ENCODE data around the gene OR13J1. TPM values are rescaled to one million over a fixed set of nuclear protein-coding genes. Genes with fewer than 3 reads are reported as not detected.

Gene OR13J1
- total RNA-seq, 1 experiment from 2014 or later: not detected

DNA sequence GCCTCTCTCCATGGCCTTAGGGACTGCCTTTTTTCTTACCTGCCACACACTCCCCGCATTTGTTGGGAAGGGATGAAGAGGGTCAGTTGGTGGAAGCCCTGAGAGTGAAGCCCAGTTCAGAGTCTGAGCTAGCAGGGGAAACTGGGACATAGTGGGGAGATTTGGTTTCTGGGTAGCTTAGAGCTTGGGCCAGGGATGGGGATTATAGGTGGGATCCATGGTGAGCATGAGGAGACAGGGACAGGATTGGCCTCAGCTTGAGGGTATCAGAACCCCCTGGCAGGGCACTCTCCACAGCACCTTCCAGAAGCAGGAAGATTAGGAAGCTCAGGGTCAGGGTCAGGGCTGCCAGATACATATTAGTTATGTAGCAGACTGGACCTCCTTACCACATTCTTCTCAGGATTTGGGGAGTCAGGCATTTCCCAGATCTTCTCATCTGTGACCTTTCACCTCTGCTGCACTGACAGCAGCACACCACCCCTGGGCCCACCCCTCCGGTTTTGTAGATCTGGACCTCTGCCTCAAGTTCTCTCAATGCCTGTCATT lies 17.9 kb downstream of the OR13J1 start:
- DNase-seq (ENCODE audit: low read depth, low spot score): no peak
- ChIA-PET CTCF (no interaction called here), POLR2A (no interaction called here)
- Histone ChIP-seq H3K4me3 (ENCODE audit: low read depth in 2 of 2, low read length in 2 of 2) (no peak overlapping the region), H3K27ac (ENCODE audit: low read length) (no peak overlapping the region), H3K27me3 (ENCODE audit: control insufficient read depth, insufficient read depth, low read length) (peaks cover 9% of the 10 kb centered on the region; the same call in 1 of the 2 replicates), H3K36me3 (ENCODE audit: control insufficient read depth, insufficient read depth, low read length) (no peaks in the 10 kb centered on the region), H3K9me3 (ENCODE audit: control insufficient read depth, insufficient read depth, low read depth, low read length) (no peaks in the 10 kb centered on the region), H3K4me1 (ENCODE audit: control insufficient read depth, insufficient read depth, low read length) (no peaks in the 10 kb centered on the region)
- in situ Hi-C loops (cut with HindIII; ENCODE audit: low pct_unique_long_range_greater_than_20kb, low sequenced_read_pairs) (no loop called here), intact Hi-C loops (cut with micrococcal nuclease; ENCODE audit: unreplicated experiment) (no loop called here)
- no peak for ATAC-seq
- no TSS peak for BruUV-seq (replicated peaks)
- TF ChIP-seq, protein P1, sequence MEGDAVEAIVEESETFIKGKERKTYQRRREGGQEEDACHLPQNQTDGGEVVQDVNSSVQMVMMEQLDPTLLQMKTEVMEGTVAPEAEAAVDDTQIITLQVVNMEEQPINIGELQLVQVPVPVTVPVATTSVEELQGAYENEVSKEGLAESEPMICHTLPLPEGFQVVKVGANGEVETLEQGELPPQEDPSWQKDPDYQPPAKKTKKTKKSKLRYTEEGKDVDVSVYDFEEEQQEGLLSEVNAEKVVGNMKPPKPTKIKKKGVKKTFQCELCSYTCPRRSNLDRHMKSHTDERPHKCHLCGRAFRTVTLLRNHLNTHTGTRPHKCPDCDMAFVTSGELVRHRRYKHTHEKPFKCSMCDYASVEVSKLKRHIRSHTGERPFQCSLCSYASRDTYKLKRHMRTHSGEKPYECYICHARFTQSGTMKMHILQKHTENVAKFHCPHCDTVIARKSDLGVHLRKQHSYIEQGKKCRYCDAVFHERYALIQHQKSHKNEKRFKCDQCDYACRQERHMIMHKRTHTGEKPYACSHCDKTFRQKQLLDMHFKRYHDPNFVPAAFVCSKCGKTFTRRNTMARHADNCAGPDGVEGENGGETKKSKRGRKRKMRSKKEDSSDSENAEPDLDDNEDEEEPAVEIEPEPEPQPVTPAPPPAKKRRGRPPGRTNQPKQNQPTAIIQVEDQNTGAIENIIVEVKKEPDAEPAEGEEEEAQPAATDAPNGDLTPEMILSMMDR (IDR thresholded peaks at IDR 0.05): no peak
- TF ChIP-seq POLR2AphosphoS5 (IDR thresholded peaks at IDR 0.05; ENCODE audit: low read depth, low read length) (no peak), SIN3A (IDR thresholded peaks at IDR 0.05; ENCODE audit: borderline replicate concordance, insufficient read depth, low read depth, low read length) (no peak), TCF7L2 (IDR thresholded peaks at IDR 0.05; ENCODE audit: low read depth, low read length) (no peak)
- TF ChIP-seq, protein P2, sequence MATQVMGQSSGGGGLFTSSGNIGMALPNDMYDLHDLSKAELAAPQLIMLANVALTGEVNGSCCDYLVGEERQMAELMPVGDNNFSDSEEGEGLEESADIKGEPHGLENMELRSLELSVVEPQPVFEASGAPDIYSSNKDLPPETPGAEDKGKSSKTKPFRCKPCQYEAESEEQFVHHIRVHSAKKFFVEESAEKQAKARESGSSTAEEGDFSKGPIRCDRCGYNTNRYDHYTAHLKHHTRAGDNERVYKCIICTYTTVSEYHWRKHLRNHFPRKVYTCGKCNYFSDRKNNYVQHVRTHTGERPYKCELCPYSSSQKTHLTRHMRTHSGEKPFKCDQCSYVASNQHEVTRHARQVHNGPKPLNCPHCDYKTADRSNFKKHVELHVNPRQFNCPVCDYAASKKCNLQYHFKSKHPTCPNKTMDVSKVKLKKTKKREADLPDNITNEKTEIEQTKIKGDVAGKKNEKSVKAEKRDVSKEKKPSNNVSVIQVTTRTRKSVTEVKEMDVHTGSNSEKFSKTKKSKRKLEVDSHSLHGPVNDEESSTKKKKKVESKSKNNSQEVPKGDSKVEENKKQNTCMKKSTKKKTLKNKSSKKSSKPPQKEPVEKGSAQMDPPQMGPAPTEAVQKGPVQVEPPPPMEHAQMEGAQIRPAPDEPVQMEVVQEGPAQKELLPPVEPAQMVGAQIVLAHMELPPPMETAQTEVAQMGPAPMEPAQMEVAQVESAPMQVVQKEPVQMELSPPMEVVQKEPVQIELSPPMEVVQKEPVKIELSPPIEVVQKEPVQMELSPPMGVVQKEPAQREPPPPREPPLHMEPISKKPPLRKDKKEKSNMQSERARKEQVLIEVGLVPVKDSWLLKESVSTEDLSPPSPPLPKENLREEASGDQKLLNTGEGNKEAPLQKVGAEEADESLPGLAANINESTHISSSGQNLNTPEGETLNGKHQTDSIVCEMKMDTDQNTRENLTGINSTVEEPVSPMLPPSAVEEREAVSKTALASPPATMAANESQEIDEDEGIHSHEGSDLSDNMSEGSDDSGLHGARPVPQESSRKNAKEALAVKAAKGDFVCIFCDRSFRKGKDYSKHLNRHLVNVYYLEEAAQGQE (IDR thresholded peaks at IDR 0.05; ENCODE audit: insufficient read depth in 1 of 2, low read depth in 2 of 2, low read length in 1 of 2): no peak

DNA sequence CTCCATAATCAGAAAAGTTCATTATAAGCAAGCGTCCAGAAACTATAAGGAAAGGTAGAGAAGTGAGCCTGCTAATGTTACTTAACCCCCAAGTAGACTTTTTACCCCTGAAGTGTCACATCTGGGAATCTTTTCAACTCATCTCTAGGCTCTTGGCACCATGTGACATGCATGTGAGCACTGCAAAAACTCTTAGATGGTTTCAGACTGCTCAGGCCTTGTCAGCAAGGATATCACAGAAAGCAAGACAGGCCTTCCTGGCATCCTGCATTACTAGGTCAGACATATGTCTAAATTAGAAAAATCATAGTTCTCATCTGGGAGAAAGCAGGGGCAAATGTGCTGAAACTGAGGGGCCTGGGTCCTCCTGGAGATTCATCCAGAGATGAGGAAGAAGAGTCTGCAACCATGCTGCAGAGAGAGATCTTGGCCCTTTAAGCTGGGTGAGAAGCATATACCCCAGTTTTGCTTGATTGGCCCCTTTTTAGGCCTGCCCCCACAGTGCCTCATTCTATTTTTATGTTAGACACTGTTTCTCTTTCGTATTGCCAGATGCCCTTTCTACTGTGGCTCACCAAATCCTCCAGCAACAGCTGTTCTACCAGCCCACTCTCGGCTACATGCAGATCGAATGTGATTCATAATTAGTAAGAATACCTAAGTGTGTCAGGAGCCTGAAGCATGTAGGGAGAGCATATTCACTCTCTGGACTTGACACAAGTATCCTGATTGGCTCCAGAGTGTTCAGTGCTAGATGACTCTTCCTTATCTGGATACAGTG lies 22.2 kb downstream of the OR13J1 start:
- BruUV-seq (replicated peaks): no TSS peak
- H3K4me3 ChIP-seq (ENCODE audit: low read depth in 2 of 2, low read length in 2 of 2): no peak overlapping the region
- DNase-seq (ENCODE audit: low read depth, low spot score) (no peak), ATAC-seq (0 out of 2 replicates have a peak, but pooled peaks have one; percentile 28)
- no peaks in the 10 kb centered on the region; the same call in 1 of the 2 replicates for H3K4me1 ChIP-seq (ENCODE audit: control insufficient read depth, insufficient read depth, low read length)
- ChIA-PET CTCF (interaction anchor here (1.2 kb wide), 1 partner anchor 22 kb away, joined by 3 read pairs; no protein-coding TSS in a partner anchor), POLR2A (no interaction called here)
- H3K27ac ChIP-seq (ENCODE audit: low read length): no peak overlapping the region
- no peaks in the 10 kb centered on the region for H3K36me3 ChIP-seq (ENCODE audit: control insufficient read depth, insufficient read depth, low read length)
- peaks cover 5% of the 10 kb centered on the region; the same call in 1 of the 2 replicates for H3K27me3 ChIP-seq (ENCODE audit: control insufficient read depth, insufficient read depth, low read length)
- H3K9me3 ChIP-seq (ENCODE audit: control insufficient read depth, insufficient read depth, low read depth, low read length): no peaks in the 10 kb centered on the region
- in situ Hi-C loops (cut with HindIII; ENCODE audit: low pct_unique_long_range_greater_than_20kb, low sequenced_read_pairs) (no loop called here), intact Hi-C loops (cut with micrococcal nuclease; ENCODE audit: unreplicated experiment) (no loop called here)
- no peak for TF ChIP-seq POLR2AphosphoS5 (IDR thresholded peaks at IDR 0.05; ENCODE audit: low read depth, low read length)
- TF ChIP-seq, protein P2 (IDR thresholded peaks at IDR 0.05; ENCODE audit: insufficient read depth in 1 of 2, low read depth in 2 of 2, low read length in 1 of 2): no peak
- TF ChIP-seq, protein P1 (IDR thresholded peaks at IDR 0.05): no peak
- no peak for TF ChIP-seq SIN3A (IDR thresholded peaks at IDR 0.05; ENCODE audit: borderline replicate concordance, insufficient read depth, low read depth, low read length)
- TF ChIP-seq TCF7L2 (IDR thresholded peaks at IDR 0.05; ENCODE audit: low read depth, low read length): no peak

Data from Panc1 (cell line).